SK-N-SH treated with all-trans-retinoic acid at 6 μM for 48 hours (cell line): ENCODE data around the gene PKLR.

ENCODE experiments used
- ATAC-seq: fragments of 200-7000 bp; cut with Tn5 transposase; 3 replicates; pipeline ENCODE4 v1.9.1; 2020; ENCODE audit warnings: mild to moderate bottlenecking, moderate library complexity
- ARNTL ChIP-seq: fragments of 450-650 bp; formaldehyde crosslinking; IDR thresholded peaks from 2 replicates; pipeline ENCODE4 v1.5.0; 2020; ENCODE audit warnings: low read depth, mild to moderate bottlenecking, moderate library complexity, borderline replicate concordance
- BACH2 ChIP-seq: fragments of 250-450 bp; sonication (Bioruptor Pico); IDR thresholded peaks from 2 replicates; pipeline ENCODE4 v1.9.0; 2021; ENCODE audit warnings: mild to moderate bottlenecking, borderline replicate concordance
- CSDC2 ChIP-seq: fragments of 250-450 bp; sonication (Bioruptor Pico); IDR thresholded peaks from 2 replicates; pipeline ENCODE4 v1.5.0; 2020; ENCODE audit warnings: mild to moderate bottlenecking, moderate library complexity
- CSRNP3 ChIP-seq: fragments of 250-450 bp; sonication (Bioruptor Pico); IDR thresholded peaks from 2 replicates; pipeline ENCODE4 v1.5.1; 2021; ENCODE audit warnings: mild to moderate bottlenecking, moderate library complexity
- ESRRG ChIP-seq: fragments of 250-450 bp; sonication (Bioruptor Pico); IDR thresholded peaks from 2 replicates; pipeline ENCODE4 v1.6.1; 2021; ENCODE audit warnings: mild to moderate bottlenecking
- GLIS3 ChIP-seq: fragments of 250-450 bp; sonication (Bioruptor Pico); IDR thresholded peaks from 2 replicates; pipeline ENCODE4 v1.5.0; 2020; ENCODE audit warnings: mild to moderate bottlenecking, moderate library complexity
- ISL1 ChIP-seq: fragments of 250-450 bp; sonication (Bioruptor Pico); IDR thresholded peaks from 2 replicates; pipeline ENCODE4 v2.1.2; 2022; ENCODE audit warnings: mild to moderate bottlenecking, moderate library complexity
- OSR1 ChIP-seq: fragments of 250-450 bp; sonication (Bioruptor Pico); IDR thresholded peaks from 2 replicates; pipeline ENCODE4 v1.8.0; 2022; ENCODE audit warnings: moderate library complexity, mild to moderate bottlenecking, inconsistent platforms
- PATZ1 ChIP-seq: fragments of 250-450 bp; sonication (Bioruptor Pico); IDR thresholded peaks from 2 replicates; pipeline ENCODE4 v1.8.0; 2020; ENCODE audit warnings: mild to moderate bottlenecking, moderate library complexity, borderline replicate concordance
- POU6F1 ChIP-seq: fragments of 250-450 bp; sonication (Bioruptor Pico); IDR thresholded peaks from 2 replicates; pipeline ENCODE4 v1.8.0; 2021; ENCODE audit warnings: low read depth, mild to moderate bottlenecking, moderate library complexity, borderline replicate concordance
- PPARA ChIP-seq: fragments of 250-450 bp; sonication (Bioruptor Pico); IDR thresholded peaks from 2 replicates; pipeline ENCODE4 v1.5.0; 2020; ENCODE audit warnings: mild to moderate bottlenecking, borderline replicate concordance
- TCF4 ChIP-seq: fragments of 250-450 bp; sonication (Bioruptor Pico); IDR thresholded peaks from 2 replicates; pipeline ENCODE4 v1.8.0; 2021; ENCODE audit warnings: mild to moderate bottlenecking, moderate library complexity, borderline replicate concordance
- TOX ChIP-seq: fragments of 250-450 bp; sonication (Bioruptor Pico); IDR thresholded peaks from 2 replicates; pipeline ENCODE4 v1.8.0; 2021; ENCODE audit warnings: mild to moderate bottlenecking, moderate library complexity, borderline replicate concordance
- TSHZ2 ChIP-seq: fragments of 250-450 bp; sonication (Bioruptor Pico); IDR thresholded peaks from 2 replicates; pipeline ENCODE4 v1.5.0; 2020; ENCODE audit warnings: mild to moderate bottlenecking, moderate library complexity
- ZC3H10 ChIP-seq: fragments of 250-450 bp; sonication (Bioruptor Pico); IDR thresholded peaks from 2 replicates; pipeline ENCODE4 v1.5.1; 2021; ENCODE audit warnings: mild to moderate bottlenecking, moderate library complexity
- ZFP30 ChIP-seq: fragments of 450-650 bp; formaldehyde crosslinking; IDR thresholded peaks from 2 replicates; pipeline ENCODE4 v1.5.0; 2022; ENCODE audit warnings: mild to moderate bottlenecking, moderate library complexity
- ZNF565 ChIP-seq: fragments of 450-650 bp; formaldehyde crosslinking; conservative IDR thresholded peaks from 2 replicates; pipeline ENCODE4 v1.5.0; 2020; ENCODE audit warnings: low read depth, mild to moderate bottlenecking, moderate library complexity
- ZNF70 ChIP-seq: fragments of 450-650 bp; formaldehyde crosslinking; IDR thresholded peaks from 2 replicates; pipeline ENCODE4 v1.5.0; 2020; ENCODE audit warnings: mild to moderate bottlenecking, moderate library complexity
- ZNF8 ChIP-seq: fragments of 450-650 bp; formaldehyde crosslinking; IDR thresholded peaks from 2 replicates; pipeline ENCODE4 v1.5.0; 2020; ENCODE audit warnings: mild to moderate bottlenecking, moderate library complexity

Gene PKLR

GRCh38 chr1:155254228-155254713 is 47.0 kb downstream of the PKLR start (continued):
- TF ChIP-seq PPARA (CRISPR knock-in tag) (no peak), ZNF8 (CRISPR knock-in tag) (no peak), ZNF565 (CRISPR knock-in tag) (no peak), ZFP30 (CRISPR knock-in tag) (no peak), TSHZ2 (CRISPR knock-in tag) (no peak), ISL1 (CRISPR knock-in tag) (no peak)

- ATAC-seq = no peak; the same call in 2 of the 3 replicates
Measured at GRCh38 chr1:155253797-155254196, 47.4 kb downstream of the PKLR start.

GRCh38 chr1:155253208-155253607 is 48.0 kb downstream of the PKLR start:
- ATAC-seq = no peak
- TF ChIP-seq TSHZ2 (CRISPR knock-in tag) = no peak
- TF ChIP-seq PATZ1 (CRISPR knock-in tag) = no peak
- no peak for TF ChIP-seq ESRRG
- no peak for TF ChIP-seq TOX (CRISPR knock-in tag)
- no peak for TF ChIP-seq ZFP30 (CRISPR knock-in tag)
- TF ChIP-seq CSDC2 (CRISPR knock-in tag) = no peak
- TF ChIP-seq BACH2 (CRISPR knock-in tag) = no peak

More at GRCh38 chr1:155253797-155254196, 47.4 kb downstream of the PKLR start:
- TF ChIP-seq ZNF70 (CRISPR knock-in tag) = no peak
- no peak for TF ChIP-seq PPARA (CRISPR knock-in tag)
- TF ChIP-seq ZFP30 (CRISPR knock-in tag) = no peak
- TF ChIP-seq ISL1 (CRISPR knock-in tag) = no peak
- TF ChIP-seq ZC3H10 (CRISPR knock-in tag) = no peak
- no peak for TF ChIP-seq ARNTL (CRISPR knock-in tag)
- no peak for TF ChIP-seq TSHZ2 (CRISPR knock-in tag)
- TF ChIP-seq CSRNP3 = no peak
- no peak for TF ChIP-seq ESRRG
- TF ChIP-seq OSR1 (CRISPR knock-in tag) = no peak
- no peak for TF ChIP-seq POU6F1
- no peak for TF ChIP-seq GLIS3 (CRISPR knock-in tag)
- no peak for TF ChIP-seq TCF4 (CRISPR knock-in tag)
- no peak for TF ChIP-seq CSDC2 (CRISPR knock-in tag)
- TF ChIP-seq BACH2 (CRISPR knock-in tag) = no peak
- TF ChIP-seq, all 23 proteins: peak for 0
